GM19193 (cell line): ENCODE results near the gene CARS2.
A peak's percentile ranks its signal among the peaks of the same experiment; 100 is the strongest.

Experiments used
- POLR2A ChIP-seq: IDR thresholded peaks from 4 replicates; pipeline ENCODE4 v1.6.1; 2011; ENCODE audit not compliant: insufficient read depth, insufficient read length; ENCODE audit errors: extremely low read depth

The CARS2 gene

GRCh38 chr13:110615322-110616102 lies 90.4 kb downstream of the CARS2 start, which contains the start of gene NAXD:
NAXD (plus strand) TSS chr13:110615545; CDS start chr13:110615602, 57 bp downstream.
- TF ChIP-seq POLR2A, result peak; percentile 75

DNA sequence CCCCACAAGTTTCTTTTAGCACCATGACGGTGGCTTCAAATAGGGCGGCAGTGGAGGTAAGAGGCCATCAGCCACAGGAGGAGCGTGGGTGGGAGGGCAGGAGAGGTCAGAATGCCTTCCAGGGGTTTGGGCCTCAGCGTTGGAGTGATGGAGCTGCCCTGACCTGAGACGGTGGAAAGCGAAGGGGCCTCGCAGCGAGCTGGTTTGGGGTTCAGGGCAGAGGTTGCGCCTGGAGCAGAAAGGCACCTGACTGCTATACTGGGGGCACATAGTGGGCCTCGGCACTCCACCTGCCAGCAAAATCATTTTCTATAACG lies 91.0 kb downstream of the CARS2 start:
- no peak for TF ChIP-seq POLR2A

DNA sequence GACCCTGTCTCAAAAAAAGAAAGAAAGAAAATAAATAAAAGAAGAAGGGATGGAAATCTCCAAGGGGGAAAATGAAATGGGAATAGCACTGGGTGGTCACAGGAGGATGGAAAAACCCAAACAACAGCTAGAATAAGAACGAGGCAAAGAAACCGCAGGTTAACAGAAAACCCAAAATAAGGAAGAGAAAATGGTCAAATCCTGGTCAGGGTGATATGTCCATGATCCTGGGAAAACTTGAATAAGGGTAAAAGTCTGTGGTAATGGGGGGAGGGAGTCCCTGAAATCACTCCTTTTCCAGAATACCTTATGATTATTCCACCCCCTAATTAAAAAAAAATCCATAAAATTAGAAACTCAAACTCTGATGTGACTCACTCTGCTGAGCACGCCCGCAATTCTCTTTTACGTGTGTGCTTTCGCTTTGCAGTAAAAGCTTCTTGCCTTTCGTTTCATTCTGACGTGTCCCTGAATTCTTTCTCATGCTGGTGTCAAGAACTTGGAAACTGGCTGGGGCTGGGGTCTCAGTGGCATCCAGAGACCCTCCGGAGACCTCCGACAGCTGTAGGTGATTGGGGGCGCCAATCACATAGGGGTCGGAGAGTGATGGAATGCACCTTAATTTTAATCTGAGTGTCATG lies 94.8 kb downstream of the CARS2 start:
- TF ChIP-seq POLR2A, result no peak

- TF ChIP-seq POLR2A, result no peak
Observed at GRCh38 chr13:110607675-110608224, 98.2 kb downstream of the CARS2 start.

DNA sequence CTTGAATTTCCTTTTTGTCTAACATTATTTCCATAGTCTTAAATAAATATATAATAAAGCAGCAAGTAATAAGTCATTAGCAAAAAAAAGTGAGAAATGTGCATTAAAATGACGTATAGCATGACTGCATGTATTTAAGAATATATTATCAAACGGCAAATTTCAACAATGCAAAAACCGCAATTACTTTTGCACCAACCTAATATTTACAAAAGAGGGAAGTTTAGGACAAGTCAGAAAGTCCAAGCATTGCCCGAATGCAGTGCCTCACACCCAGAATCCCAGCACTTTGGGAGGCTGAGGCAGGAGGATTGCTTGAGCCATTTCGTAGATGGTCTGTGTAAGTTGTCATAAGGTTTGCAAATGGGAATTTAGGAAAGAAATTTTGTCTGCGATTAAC lies 100.8 kb downstream of the CARS2 start:
- no peak for TF ChIP-seq POLR2A

DNA sequence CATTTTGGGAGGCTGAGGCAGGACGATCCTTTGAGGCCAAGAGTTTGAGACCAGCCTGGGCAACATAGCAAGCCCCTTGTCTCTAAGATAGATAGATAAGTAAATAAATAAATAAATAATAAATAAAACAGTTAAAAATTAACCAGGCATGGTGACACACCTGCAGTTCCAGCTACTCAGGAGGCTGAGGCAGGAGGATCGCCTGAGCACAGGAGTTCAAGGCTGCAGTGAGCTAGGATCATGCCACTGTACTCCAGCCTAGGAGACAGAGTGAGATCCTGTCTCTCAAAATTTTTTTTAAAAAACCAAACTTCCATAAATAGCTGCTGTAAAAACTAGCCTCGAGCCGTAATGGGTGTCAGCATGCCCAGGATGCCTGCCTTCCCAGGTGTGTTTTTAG lies 104.9 kb downstream of the CARS2 start:
- TF ChIP-seq POLR2A, result no peak

- no peak for TF ChIP-seq POLR2A
Observed at GRCh38 chr13:110600261-110600819, 105.6 kb downstream of the CARS2 start.

GRCh38 chr13:110597041-110597689 lies 108.8 kb downstream of the CARS2 start:
- no peak for TF ChIP-seq POLR2A

GRCh38 chr13:110593430-110594130 lies 112.3 kb downstream of the CARS2 start:
- no peak for TF ChIP-seq POLR2A

GRCh38 chr13:110592665-110593064 lies 113.3 kb downstream of the CARS2 start:
- no peak for TF ChIP-seq POLR2A
